ENCODE measurements around the gene PSME2. TPM values are rescaled to one million over a fixed set of nuclear protein-coding genes. Genes with fewer than 3 reads are reported as not detected.

The PSME2 gene
- total RNA-seq, 1 donor from 2014 or later = 575 TPM

DNA sequence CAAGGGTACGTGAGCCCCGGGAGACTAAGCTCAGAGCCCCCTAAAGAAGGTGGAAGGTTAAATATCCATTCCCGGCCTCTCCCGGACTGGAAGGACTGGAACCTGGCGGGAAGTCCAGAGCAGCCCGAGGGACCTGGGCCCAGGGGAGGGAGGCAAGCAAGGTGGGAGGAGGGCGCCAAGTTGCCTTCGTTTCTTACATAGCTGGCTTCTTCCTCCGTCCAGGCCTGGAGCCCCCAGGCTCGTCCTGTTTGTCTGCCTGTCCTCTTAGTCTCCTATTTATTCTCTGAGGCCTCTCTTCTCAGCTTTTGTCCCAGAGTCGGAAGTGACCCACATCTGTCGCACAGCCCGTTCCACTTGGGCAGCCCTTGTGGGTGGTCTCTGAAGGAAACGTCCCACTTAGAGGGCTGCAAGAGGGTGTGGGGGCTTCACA, 51.6 kb downstream of the PSME2 start:
- H3K36me3 Mint-ChIP-seq (ENCODE audit: low read depth) = peaks cover 24% of the 10 kb centered on the region
- DNase-seq (ENCODE audit: low spot score) = no peak
- peak overlapping the region; percentile 97 for H3K27ac Mint-ChIP-seq
- no peaks in the 10 kb centered on the region for H3K27me3 Mint-ChIP-seq (ENCODE audit: insufficient read depth)
- H3K4me3 Mint-ChIP-seq = peak overlapping the region; percentile 100
- intact Hi-C loops (cut with micrococcal nuclease) = loop anchor here (1.0 to 5.0 kb wide), 11 partner anchors 14 to 108 kb away; partner anchors contain the start of genes DCAF11, DHRS4L2, IRF9 and NRL
- H3K4me1 Mint-ChIP-seq (ENCODE audit: low read depth) = peaks cover 36% of the 10 kb centered on the region
- H3K9me3 Mint-ChIP-seq = no peaks in the 10 kb centered on the region

DNA sequence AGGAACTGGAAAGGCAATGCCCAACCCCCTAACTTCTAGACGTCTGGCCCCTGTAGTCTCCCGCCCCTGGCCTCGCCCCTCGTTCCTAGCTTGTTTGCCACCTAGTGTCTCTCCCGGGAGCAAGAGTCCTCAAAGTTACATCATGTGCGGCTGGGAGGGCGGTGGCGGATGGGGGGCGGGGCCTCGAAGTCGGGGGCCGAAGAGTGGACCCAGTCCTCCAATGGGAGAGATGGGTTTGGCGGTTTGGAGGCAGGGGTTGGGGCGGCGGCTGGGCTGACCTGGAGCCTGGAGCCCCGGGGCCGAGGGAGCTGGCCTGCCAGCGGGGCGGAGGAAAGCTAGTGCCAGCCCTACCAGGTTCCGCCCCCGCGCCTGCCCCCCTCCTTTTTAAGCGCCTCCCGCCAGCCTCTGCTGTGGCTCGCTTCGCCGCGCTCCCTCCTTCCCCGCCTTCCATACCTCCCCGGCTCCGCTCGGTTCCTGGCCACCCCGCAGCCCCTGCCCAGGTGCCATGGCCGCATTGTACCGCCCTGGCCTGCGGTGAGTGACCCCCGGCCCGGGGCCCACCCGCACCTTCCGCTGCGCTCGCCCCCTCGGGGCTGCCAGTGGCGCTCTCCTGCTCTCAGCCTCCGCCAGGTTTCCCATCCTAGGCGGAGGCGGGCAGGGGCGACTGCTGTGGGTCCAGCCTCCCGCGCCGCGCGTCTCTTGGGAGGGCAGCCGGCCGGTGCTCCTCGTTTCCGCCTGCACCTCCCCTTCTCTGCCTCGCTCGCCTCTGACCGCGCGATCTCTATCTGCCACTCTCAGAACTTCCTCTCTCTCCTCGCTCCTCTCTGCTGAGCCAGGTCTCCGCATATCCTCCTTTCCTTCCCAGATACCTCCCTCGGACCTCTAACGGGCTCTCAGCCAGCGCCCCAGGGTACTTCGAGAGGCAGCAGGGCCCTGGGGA, 52.2 kb downstream of the PSME2 start, which contains the start of gene PCK2:
TSS of gene PCK2 (plus strand) at position 411 of the 940 bp plus-strand sequence. CDS start at position 506, 95 bp downstream.
- Mint-ChIP-seq H3K4me3 (peak within 1 kb of the TSS; percentile 100), H3K4me1 (ENCODE audit: low read depth) (peaks cover 36% of the 10 kb centered on the region)

More for the DNA sequence above, 52.2 kb downstream of the PSME2 start, which contains the start of gene PCK2:
- Mint-ChIP-seq H3K36me3 (ENCODE audit: low read depth) (peaks cover 18% of the 10 kb centered on the region), H3K27me3 (ENCODE audit: insufficient read depth) (no peaks in the 10 kb centered on the region), H3K9me3 (no peaks in the 10 kb centered on the region), H3K27ac (peak within 1 kb of the TSS; percentile 97)
- DNase-seq (ENCODE audit: low spot score) = peak; percentile 70
- intact Hi-C loops (cut with micrococcal nuclease) = loop anchor here (1.0 to 5.0 kb wide), 9 partner anchors 13 to 107 kb away; partner anchors contain the start of genes DCAF11, DHRS4L2, IRF9 and NRL

Other genes with a start within 250 kb of the PSME2 start
- 13.9 and 18.4 TPM in 2 replicates for gene DHRS4, start 192.8 kb downstream of the PSME2 start, total RNA-seq
- gene DHRS4L2, start 157.7 kb downstream of the PSME2 start, total RNA-seq = 17.9 and 20.9 TPM in 2 replicates
- gene CARMIL3, start 94.6 kb downstream of the PSME2 start, total RNA-seq = 3.0 and 3.4 TPM in 2 replicates
- gene CPNE6, start 75.0 kb downstream of the PSME2 start, total RNA-seq = not detected in 2 replicates
- gene PCK2, start 52.3 kb downstream of the PSME2 start, total RNA-seq = 55.0 and 62.8 TPM in 2 replicates
- gene DCAF11, start 31.8 kb downstream of the PSME2 start, total RNA-seq = 69.9 and 71.6 TPM in 2 replicates
- 2.1 and 2.7 TPM in 2 replicates for gene NRL, start 31.7 kb downstream of the PSME2 start, total RNA-seq
- gene FITM1, start 16.0 kb downstream of the PSME2 start, total RNA-seq = 0.26 TPM in 1 of 2 replicates, not detected in the other
- gene PSME1, start 10.4 kb downstream of the PSME2 start, total RNA-seq = 291 and 295 TPM in 2 replicates
- 22.9 and 28.3 TPM in 2 replicates for gene EMC9, start 5.0 kb downstream of the PSME2 start, total RNA-seq
- gene RNF31, start 888 bp upstream of the PSME2 start, total RNA-seq = 115 and 129 TPM in 2 replicates
- 130 and 152 TPM in 2 replicates for gene IRF9, start 14.7 kb upstream of the PSME2 start, total RNA-seq
- 27.8 and 28.9 TPM in 2 replicates for gene REC8, start 25.5 kb upstream of the PSME2 start, total RNA-seq
- 106 and 107 TPM in 2 replicates for gene IPO4, start 42.2 kb upstream of the PSME2 start, total RNA-seq
- gene TM9SF1, start 48.8 kb upstream of the PSME2 start, total RNA-seq = 34.5 and 35.3 TPM in 2 replicates
- 0.42 and 0.49 TPM in 2 replicates for gene TSSK4, start 59.1 kb upstream of the PSME2 start, total RNA-seq
- gene CHMP4A, start 66.9 kb upstream of the PSME2 start, total RNA-seq = 86.5 and 95.8 TPM in 2 replicates
- gene MDP1, start 69.5 kb upstream of the PSME2 start, total RNA-seq = 11.6 and 12.9 TPM in 2 replicates
- 177 and 185 TPM in 2 replicates for gene NEDD8, start 85.8 kb upstream of the PSME2 start, total RNA-seq
- gene GMPR2, start 86.3 kb upstream of the PSME2 start, total RNA-seq = 40.8 and 41.4 TPM in 2 replicates
- 90.9 and 95.9 TPM in 2 replicates for gene TINF2, start 96.0 kb upstream of the PSME2 start, total RNA-seq
- gene TGM1, start 116.6 kb upstream of the PSME2 start, total RNA-seq = 4.1 and 4.8 TPM in 2 replicates
- gene RABGGTA, start 125.0 kb upstream of the PSME2 start, total RNA-seq = 52.2 and 54.4 TPM in 2 replicates
- gene DHRS1, start 153.2 kb upstream of the PSME2 start, total RNA-seq = 7.5 TPM in 2 replicates
- 49.3 and 52.6 TPM in 2 replicates for gene NOP9, start 153.2 kb upstream of the PSME2 start, total RNA-seq
- gene CIDEB, start 161.4 kb upstream of the PSME2 start, total RNA-seq = 18.1 and 18.7 TPM in 2 replicates
- 8.9 and 10.3 TPM in 2 replicates for gene LTB4R2, start 163.5 kb upstream of the PSME2 start, total RNA-seq
- 10.1 and 11.1 TPM in 2 replicates for gene LTB4R, start 164.9 kb upstream of the PSME2 start, total RNA-seq
- 0.93 and 1.5 TPM in 2 replicates for gene ADCY4, start 188.5 kb upstream of the PSME2 start, total RNA-seq
- gene RIPK3, start 193.4 kb upstream of the PSME2 start, total RNA-seq = 14.3 and 14.5 TPM in 2 replicates
- gene NFATC4, start 221.6 kb upstream of the PSME2 start, total RNA-seq = not detected in 2 replicates